ENCODE results near the gene HS1BP3. TPM values are rescaled to one million over a fixed set of nuclear protein-coding genes. Genes with fewer than 3 reads are reported as not detected.

The HS1BP3 gene
- total RNA-seq, 1 donor from 2014 or later = 12.3 TPM

DNA sequence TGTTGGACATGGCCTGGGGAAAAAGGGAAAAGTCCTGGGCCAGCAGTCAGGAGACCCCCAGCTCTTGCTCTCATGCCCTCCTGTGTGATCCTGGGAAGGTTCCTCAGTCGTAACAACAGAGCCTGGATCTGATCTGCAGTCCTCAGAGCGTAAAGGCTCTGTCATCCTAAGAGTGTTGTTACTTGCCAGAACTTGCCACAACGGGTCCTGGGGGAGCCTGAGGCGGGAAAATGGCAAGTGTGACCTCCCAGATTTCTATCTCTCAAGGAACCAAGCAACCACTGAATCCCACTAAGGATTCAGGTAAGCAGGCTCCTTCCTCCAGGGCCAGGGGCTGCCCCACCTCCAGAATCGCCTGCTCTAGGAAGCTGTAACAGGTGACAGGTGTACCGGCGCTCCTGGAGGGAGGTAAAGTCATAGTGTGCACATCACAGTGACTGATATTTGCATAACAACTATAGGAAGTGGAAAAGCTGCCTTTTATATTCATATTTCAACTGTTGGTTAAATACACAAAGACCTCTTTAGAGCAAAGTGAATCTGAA, 18.4 kb downstream of the HS1BP3 start:
- intact Hi-C loops (cut with micrococcal nuclease) = no loop called here

GRCh38 chr2:20631617-20632307, 19.1 kb downstream of the HS1BP3 start:
- intact Hi-C loops (cut with micrococcal nuclease) = no loop called here

DNA sequence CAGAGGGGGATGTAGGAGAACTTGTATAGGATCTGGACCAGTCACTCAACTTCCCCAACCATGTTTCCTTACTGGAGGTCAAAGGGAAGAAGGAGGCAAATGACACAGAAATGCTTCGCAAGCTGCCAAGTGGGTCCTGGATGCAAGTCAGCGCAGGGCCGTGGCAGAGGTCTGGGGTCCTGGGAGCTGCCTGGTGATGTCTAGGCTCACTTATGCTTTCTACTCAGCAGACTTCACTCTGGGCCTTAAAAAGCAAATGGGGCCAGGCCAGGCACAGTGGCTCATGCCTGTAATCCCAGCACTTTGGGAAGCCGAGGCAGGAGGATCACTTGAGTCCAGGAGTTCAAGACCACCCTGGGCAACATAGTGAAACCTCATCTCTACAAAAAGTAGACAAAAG, 19.9 kb downstream of the HS1BP3 start:
- intact Hi-C loops (cut with micrococcal nuclease) = no loop called here

GRCh38 chr2:20629581-20630171, 21.2 kb downstream of the HS1BP3 start:
- intact Hi-C loops (cut with micrococcal nuclease) = no loop called here

GRCh38 chr2:20629181-20629580, 21.7 kb downstream of the HS1BP3 start:
- intact Hi-C loops (cut with micrococcal nuclease) = no loop called here

DNA sequence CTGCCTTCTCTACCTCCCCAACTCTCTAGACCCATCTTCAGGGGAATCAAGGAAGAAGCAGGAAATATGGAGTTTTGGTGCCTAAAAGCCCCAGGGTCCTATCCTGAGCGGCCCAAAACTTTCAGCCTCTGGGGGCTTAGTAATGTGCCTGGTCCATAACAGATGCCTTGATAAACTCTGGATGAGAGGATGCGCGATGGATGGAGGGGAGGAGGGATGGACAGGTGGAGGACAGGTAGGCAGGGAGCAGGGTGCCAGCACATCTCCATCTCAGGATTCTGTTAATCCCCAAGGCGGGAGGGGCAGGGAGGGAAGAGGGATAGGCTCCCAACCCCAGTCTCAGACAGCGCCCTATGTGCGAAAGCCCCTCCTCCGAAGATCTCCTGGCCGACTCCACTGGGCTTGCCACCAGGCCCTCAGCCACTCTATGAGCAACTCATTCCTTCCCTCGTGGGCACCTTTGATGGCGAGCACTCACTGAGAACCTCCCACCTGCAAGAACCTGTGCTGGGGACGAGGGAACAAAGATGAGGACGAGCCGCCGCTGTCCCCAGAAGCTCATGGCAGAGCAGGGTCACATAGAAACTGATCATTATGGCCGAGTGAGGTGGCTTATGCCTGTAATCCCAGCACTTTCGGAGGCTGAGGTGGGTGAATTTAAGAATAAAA, 23.1 kb downstream of the HS1BP3 start:
- intact Hi-C loops (cut with micrococcal nuclease) = no loop called here

- intact Hi-C loops (cut with micrococcal nuclease) = no loop called here
These were observed 24.0 kb downstream of the HS1BP3 start for GRCh38 chr2:20626698-20627513.

GRCh38 chr2:20626392-20626697, 24.6 kb downstream of the HS1BP3 start:
- intact Hi-C loops (cut with micrococcal nuclease) = no loop called here

- intact Hi-C loops (cut with micrococcal nuclease) = no loop called here
These were observed 25.2 kb downstream of the HS1BP3 start for GRCh38 chr2:20625491-20626391.

DNA sequence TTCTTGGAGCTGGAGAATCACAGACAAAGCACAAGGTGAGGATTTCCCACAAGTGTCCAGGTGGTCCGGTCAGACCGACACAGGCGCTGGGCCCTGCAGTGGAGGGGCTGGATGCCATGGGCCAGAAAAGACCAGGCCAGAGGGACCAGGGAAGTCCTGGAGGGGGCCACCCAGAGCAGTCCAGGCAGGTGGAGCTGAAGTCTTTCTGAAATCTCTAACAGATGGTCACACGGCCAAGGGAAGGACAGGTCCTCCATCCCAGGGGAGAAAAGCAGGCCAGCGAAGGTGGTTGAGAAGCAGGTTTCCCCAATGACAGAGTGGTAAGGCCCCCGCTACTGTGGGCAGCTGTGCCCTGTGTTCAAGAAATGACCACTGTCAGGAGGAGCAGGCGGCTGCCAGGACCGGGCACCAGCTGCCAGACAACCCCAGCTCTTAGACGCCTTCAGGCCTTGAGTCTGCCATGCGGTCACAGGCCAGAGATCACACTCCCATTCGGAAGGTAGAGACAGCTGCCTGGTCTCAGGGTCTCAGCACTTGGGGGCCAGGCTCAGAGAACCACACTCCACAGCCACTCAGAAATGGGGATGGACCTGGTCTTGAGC, 25.9 kb downstream of the HS1BP3 start:
- intact Hi-C loops (cut with micrococcal nuclease) = no loop called here

DNA sequence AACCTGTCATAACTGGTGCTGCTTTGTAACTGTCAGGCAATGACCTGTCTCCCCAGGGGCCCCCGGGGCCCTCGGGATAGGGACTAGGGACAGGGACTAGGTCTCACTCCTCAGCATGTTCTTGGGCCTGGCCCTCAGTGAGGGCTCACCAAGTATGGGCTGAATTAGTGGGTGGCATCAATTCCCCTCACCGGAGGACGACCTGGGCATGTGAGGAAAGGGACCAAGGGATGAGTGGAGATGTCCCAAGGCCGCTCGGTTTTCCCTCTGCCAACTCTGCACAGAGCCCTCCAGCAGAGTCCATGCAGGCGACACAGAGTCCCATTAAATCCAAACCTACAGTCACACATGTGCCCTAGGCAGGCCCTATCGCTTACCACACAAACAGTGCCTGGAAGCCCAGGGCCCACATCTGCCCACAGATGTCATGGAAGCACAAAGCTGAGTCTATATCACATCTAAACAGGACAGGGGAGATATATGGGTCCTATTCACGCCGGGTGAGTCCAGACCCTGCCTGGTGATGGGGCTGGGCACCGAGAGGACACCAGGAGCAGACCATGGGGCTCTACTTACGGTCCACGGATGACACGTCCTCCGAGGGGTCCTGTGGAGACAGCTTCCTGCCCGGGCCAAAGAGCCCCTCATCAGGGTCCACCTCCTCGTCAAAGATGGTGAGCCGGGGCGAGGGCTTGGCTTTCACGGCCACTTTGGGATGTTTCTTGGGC, 26.6 kb downstream of the HS1BP3 start:
- intact Hi-C loops (cut with micrococcal nuclease) = no loop called here

DNA sequence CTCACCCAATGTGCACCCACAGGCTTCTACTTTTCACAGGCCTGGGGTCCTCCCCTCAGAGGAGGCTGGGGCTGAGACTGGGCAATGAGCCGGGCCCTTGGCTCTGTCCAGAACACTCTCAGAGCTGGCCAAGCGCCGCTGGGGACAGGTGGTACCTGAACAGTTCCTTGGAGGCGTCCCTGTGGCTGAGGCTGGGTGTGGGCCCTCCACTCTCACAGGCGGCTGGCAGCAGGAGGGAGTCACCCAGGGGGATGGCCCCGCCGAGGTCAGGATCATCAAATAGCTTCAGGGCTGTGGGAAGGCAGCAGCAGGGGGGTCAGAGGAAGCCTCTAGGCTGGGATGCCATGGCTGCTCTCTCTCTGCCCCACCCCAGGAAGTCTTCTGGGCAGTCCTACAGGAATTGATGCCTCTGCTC, 27.1 kb downstream of the HS1BP3 start:
- intact Hi-C loops (cut with micrococcal nuclease) = no loop called here

DNA sequence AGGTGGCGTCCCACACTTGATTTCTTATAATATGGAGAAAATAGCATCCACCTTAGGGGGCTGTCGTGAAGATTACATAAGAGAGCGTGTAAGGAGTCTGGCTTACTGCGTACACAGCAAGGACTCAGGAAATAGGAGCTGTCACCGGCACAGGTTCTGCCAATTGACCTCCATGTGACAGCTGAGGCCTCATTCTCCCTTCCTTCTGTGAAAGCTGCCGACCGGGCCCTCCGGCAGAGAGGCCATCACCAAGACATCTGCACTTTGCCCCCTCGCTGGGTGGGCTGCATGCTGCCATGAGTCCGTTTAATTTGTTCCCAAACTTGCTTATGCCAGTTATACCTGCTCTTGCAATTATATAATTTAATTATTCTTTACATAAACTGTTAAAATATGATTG, 27.7 kb downstream of the HS1BP3 start:
- intact Hi-C loops (cut with micrococcal nuclease) = no loop called here

- intact Hi-C loops (cut with micrococcal nuclease) = no loop called here
These were observed 28.2 kb downstream of the HS1BP3 start for GRCh38 chr2:20622731-20623130.

DNA sequence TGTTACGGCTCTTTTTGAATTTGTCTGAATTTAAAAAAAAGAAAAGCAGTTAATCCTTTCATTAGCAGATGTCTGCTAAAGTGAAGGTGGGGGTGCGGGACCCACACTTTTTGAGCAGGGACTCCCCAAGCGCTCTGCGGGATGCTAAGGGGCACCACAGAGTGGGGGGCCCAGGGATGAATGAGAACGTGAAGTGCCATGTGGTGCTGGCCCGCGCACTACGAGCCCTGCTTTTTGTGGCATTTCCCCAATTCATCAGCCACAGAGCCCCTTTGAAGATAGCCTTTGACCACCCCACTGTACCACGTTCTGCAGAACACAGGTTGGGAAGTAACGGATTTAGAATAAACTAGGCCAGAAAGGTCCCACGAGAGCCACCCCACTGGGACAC, 28.6 kb downstream of the HS1BP3 start:
- intact Hi-C loops (cut with micrococcal nuclease) = no loop called here

GRCh38 chr2:20621366-20622295, 29.3 kb downstream of the HS1BP3 start:
- intact Hi-C loops (cut with micrococcal nuclease) = no loop called here

DNA sequence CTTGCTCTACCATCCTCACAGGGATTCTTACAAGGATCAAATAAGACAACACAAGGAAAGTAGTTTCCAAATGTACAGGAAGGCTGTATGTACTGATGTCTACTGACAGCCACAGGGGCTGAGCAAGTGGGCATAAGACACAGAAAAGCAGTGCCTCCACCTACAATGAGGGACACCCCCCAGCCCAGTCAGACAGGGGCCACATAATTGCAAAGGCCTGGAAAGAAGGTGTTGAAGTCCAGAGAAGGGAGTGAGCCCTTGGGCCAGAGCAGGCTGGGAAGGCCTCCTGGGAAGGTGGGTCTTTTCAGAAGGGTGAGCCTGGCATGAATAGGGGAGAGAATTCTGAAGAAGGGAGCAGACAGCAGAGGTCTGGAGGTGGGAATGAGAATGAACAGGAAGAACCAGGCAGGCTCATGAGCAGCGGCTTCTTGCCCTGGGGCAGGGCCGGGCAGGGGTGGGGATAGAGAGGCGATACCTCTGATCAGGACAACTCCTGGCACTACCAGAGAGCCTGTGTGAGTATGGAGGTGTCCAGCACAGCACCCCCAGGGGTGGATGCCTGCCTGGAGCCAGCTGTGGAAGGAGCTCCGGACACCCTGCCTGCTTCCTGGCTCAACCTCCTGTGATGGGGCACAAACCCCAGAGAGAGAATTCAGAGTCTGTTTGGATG, 30.1 kb downstream of the HS1BP3 start:
- intact Hi-C loops (cut with micrococcal nuclease) = no loop called here

DNA sequence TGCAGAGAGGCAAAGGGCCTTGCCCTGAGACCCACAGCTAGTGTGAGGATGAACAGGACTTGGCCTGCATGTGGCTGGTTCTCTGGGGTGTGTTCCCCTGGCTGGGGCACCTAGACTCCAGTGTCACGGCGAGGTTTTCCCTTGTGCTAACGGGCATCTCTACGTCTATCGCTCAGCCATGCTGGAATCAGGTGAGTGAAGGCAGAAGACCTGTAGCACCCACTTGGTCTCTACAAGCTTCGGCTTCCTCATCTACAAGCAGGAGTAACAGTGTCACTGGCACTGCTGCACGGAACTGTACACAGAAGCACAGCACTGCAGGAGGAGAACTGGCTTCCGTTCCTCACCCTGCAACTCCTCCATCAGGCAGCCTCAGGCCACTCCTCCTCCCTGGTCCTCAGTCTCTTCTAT, 30.6 kb downstream of the HS1BP3 start:
- intact Hi-C loops (cut with micrococcal nuclease) = no loop called here
